Measurements from ENCODE around the gene SMIM24. TPM values are rescaled to one million over a fixed set of nuclear protein-coding genes. Genes with fewer than 3 reads are reported as not detected.

The SMIM24 gene
- total and polyA plus RNA-seq, 2 donors (not counting 1 experiment from before 2014, with no cell fraction given): not detected

DNA sequence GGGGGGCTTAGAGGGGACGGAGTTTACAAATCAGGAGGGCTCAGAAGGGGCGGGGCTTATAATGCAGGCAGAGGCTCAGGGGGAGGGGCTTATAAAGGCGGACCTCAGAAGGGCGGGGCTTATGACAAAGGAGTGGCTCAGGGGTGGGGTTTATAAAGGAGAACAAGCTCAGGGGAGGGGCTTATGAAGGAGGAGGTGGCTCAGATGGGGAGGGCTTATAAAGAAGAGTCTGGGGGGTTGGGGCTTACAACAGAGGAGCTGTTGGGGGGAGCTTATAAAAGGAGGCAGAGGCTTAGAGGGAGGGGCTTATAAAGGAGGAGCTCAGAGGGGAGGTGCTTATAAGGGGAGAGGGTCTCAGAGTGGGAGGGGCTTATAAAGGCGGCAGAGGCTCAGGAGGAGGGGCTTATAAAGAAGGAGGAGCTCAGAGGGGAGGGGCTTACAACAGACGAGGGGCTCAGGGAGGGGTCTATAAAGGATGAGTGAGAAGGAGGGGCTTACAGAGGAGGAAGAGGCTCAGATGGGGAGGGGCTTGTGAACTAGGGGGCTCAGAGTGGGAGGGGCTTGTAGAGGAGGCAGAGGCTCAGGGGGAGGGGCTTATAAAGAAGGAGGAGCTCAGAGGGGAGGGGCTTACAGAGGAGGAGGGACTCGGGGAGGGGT, 1.0 kb downstream of the SMIM24 start:
- H3K27ac ChIP-seq (ENCODE audit: low read length in 2 of 2): no peak overlapping the region
- POLR2A ChIA-PET: interaction anchor here (0.6 kb wide), 2 partner anchors 26 to 545 kb away, joined by 5 to 10 read pairs; no protein-coding TSS in a partner anchor
- Mint-ChIP-seq H3K27ac (no peak overlapping the region), H3K4me3 (no peak overlapping the region), H3K9me3 (ENCODE audit: insufficient read depth) (no peaks in the 10 kb centered on the region), H3K4me1 (peaks cover 18% of the 10 kb centered on the region), H3K27me3 (peaks cover 5% of the 10 kb centered on the region)
- 8% methylated on average over 7 of the region's 7 CpGs for WGBS (ENCODE audit: insufficient coverage)
- peaks cover 0 to 10% (median 0%) of the 10 kb centered on the region in 4 experiments for H3K27me3 ChIP-seq (replicated peaks in 1 of 4; ENCODE audit: control extremely low read depth in 1 of 4, control insufficient read depth in 3 of 4, insufficient read depth in 4 of 4, low read length in 3 of 4)
- DNase-seq (peak; percentile 80), ATAC-seq (ENCODE audit: low read depth) (peak; percentile 85)
- H4K20me1 ChIP-seq (ENCODE audit: control insufficient read depth, insufficient read depth, low read length, poor library complexity, severe bottlenecking): no peaks in the 10 kb centered on the region
- intact Hi-C loops (cut with micrococcal nuclease): no loop called here
- peak overlapping the region; percentile 83 for H3K4me2 ChIP-seq (replicated peaks; ENCODE audit: low read depth, low read length, poor library complexity, severe bottlenecking)
- H3K79me2 ChIP-seq (ENCODE audit: control insufficient read depth, insufficient read depth, low read length): no peaks in the 10 kb centered on the region
- CTCF ChIA-PET: interaction anchor here (0.6 to 1.8 kb wide), 5 partner anchors 9 to 528 kb away, joined by 3 to 11 read pairs (median 4); partner anchors contain the start of gene PIAS4
- TF ChIP-seq EZH2 (IDR thresholded peaks at IDR 0.05; ENCODE audit: borderline replicate concordance, insufficient read depth, low read depth, low read length, poor library complexity, severe bottlenecking): no peak
- TF ChIP-seq, protein P1, sequence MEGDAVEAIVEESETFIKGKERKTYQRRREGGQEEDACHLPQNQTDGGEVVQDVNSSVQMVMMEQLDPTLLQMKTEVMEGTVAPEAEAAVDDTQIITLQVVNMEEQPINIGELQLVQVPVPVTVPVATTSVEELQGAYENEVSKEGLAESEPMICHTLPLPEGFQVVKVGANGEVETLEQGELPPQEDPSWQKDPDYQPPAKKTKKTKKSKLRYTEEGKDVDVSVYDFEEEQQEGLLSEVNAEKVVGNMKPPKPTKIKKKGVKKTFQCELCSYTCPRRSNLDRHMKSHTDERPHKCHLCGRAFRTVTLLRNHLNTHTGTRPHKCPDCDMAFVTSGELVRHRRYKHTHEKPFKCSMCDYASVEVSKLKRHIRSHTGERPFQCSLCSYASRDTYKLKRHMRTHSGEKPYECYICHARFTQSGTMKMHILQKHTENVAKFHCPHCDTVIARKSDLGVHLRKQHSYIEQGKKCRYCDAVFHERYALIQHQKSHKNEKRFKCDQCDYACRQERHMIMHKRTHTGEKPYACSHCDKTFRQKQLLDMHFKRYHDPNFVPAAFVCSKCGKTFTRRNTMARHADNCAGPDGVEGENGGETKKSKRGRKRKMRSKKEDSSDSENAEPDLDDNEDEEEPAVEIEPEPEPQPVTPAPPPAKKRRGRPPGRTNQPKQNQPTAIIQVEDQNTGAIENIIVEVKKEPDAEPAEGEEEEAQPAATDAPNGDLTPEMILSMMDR (IDR thresholded peaks at IDR 0.05): no peak
- H3K4me1 ChIP-seq (ENCODE audit: control insufficient read depth in 2 of 2, insufficient read depth in 2 of 2, low read length in 2 of 2): peaks cover 17 to 31% of the 10 kb centered on the region in 2 donors
- no peak overlapping the region for H3K9ac ChIP-seq (ENCODE audit: low read length)
- no peaks in the 10 kb centered on the region for H3K36me3 ChIP-seq (replicated peaks in 1 of 2; ENCODE audit: control extremely low read depth in 1 of 2, control insufficient read depth in 1 of 2, extremely low read depth in 1 of 2, insufficient read depth in 2 of 2, low read length in 1 of 2)
- H2AFZ ChIP-seq (ENCODE audit: insufficient read depth, low read depth, low read length, poor library complexity, severe bottlenecking): peak overlapping the region; percentile 75
- H3K4me3 ChIP-seq (ENCODE audit: control extremely low read depth in 1 of 5, extremely low read depth in 1 of 5, insufficient read depth in 1 of 5, low read depth in 2 of 5, low read length in 4 of 5): peak overlapping the region in 3 of 5 experiments; percentile 33 to 35 (median 34)
- peaks cover 0 to 13% (median 0%) of the 10 kb centered on the region in 3 donors for H3K9me3 ChIP-seq (ENCODE audit: control extremely low read depth in 1 of 3, control insufficient read depth in 2 of 3, insufficient read depth in 1 of 3, low read length in 2 of 3)

Data from B cell (primary cell).